H54 (cell line): ENCODE results near the gene IL15RA.
"Not testable (repeated sequence)": the region's sequence is repeated elsewhere in the genome, so short reads cannot be mapped to it uniquely, and the experiment has no call there.

Experiments
- DNase-seq: peaks from one replicate; pipeline ENCODE4 v3.0.0; 2011; ENCODE audit warnings: low spot score, mixed read lengths; ENCODE audit not compliant: insufficient read length
- FAIRE-seq: peaks from 3 replicates; lab custom pipeline; 2011; peaks lifted over from hg19 to GRCh38; lab: Jason Lieb, UNC
- POLR2A ChIP-seq: IDR thresholded peaks from 2 replicates; pipeline ENCODE4 v1.6.1; 2011; ENCODE audit warnings: low read depth, mild to moderate bottlenecking, low read length

The IL15RA gene

DNA sequence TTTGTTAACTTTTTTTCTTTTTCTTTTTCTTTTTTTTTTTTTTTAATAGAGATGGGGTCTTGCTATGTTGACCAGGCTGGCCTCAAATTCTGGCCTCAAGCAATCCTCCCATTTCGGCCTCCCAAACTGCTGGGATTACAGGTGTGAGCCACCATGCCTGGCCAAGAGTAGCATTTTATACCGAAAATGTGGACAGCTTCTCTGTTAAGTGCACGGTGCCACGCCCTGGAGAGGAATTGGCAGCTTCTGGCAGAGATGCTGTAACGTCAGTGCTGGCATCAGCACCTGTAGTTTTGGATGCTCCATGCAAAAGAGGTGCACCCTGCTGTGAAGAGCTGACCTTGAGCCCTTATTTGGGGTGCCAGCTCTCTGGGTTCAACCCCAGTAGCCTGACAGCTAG is 18.2 kb downstream of the IL15RA start:
- no peak for TF ChIP-seq POLR2A
- no peak for DNase-seq
- FAIRE-seq: no peak

DNA sequence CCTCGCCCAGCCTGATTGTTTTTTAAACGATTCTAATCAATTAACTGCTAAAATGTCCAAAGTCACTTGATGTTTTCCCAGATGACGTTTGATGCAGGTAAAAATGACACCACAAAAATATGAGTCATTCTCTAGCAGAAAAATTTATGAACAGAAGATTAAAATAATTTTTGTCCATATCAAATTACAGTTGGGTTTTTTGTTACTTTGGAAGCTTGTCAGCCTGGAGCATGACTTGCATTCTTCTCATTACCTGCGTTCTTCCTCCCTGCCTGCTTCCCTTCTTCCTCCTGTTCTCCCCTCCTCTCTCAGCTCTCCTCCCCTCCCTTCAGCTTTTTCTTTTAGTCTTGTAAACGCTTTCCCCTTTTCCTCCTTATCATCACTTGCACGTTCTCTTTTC is 18.7 kb downstream of the IL15RA start:
- no peak for FAIRE-seq
- no peak for TF ChIP-seq POLR2A
- DNase-seq: no peak

DNA sequence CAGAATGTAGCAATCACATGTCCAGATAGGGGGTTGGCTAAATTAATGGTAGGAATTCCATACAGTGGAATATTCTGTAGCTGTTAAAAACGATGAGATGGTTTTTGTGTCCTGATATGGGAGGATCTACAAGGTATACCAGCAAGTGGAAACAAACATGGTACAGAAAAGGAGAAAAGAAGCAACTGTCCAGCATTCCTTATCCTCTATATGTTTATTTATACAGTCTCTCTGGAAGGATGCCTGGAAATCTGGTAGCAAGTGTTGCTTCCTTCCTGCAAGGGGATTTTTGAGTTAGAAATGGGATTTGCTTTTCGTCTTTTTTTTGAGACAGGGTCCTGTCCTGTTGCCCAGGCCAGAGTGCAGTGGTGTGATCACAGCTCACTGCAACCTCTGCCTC is 19.3 kb downstream of the IL15RA start:
- TF ChIP-seq POLR2A: no peak
- FAIRE-seq: no peak
- DNase-seq: no peak

DNA sequence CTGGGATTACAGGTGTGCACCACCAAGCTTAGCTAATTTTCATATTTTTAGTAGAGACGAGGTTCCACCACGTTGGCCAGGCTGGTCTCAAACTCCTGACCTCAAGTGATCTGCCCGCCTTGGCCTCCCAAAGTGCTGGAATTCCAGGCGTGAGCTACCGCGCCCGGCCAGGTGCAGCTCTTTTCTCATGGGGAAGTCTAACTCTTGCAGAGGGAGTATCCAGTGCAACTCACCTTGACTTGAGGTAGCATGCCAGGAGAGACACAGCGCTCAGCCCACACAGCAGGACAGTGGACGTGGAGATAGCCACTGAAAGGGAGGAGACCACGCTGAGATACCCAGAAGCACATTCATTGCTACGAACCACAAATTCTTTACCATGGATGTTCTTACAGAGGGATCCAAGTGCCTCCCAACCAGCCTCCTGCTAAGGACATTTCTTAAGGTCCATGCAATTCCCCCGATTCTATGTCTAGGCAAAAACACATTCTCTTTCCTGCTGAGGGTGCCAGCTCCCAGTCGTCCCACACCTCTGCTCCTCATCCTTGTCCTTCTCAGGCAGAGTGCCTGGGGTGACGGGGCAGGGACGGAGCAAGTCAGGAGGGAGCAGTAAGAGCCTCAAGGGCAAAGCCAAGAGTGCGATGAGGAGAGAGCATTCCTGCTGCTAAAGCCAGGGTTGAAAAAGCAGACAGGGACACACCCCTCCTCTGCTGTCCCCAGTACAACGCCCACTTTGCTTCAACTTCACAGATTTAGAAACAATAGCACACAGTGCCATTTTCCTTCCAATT is 21.0 kb downstream of the IL15RA start:
- DNase-seq (no peak), FAIRE-seq (no peak)
- no peak for TF ChIP-seq POLR2A

DNA sequence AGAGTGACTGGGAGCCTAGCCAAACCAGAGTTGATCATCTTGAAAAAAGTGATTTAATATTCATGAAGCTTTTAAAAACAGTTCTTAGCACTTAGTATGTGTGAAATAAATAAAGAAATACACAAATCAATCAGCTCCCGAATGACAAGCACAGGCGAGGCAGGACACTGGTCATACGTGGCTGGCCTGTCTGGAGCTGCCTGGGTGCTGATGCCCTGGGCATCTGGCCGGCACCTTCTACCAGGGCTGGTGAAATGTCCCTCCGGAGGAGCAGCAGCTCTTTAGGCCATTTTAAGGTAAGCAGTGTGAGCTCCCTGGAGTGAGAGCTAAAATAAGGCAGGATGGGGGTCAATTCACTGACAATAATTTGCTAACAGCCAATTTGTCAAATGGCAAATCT is 23.7 kb downstream of the IL15RA start:
- TF ChIP-seq POLR2A: no peak
- no peak for DNase-seq
- FAIRE-seq: no peak

DNA sequence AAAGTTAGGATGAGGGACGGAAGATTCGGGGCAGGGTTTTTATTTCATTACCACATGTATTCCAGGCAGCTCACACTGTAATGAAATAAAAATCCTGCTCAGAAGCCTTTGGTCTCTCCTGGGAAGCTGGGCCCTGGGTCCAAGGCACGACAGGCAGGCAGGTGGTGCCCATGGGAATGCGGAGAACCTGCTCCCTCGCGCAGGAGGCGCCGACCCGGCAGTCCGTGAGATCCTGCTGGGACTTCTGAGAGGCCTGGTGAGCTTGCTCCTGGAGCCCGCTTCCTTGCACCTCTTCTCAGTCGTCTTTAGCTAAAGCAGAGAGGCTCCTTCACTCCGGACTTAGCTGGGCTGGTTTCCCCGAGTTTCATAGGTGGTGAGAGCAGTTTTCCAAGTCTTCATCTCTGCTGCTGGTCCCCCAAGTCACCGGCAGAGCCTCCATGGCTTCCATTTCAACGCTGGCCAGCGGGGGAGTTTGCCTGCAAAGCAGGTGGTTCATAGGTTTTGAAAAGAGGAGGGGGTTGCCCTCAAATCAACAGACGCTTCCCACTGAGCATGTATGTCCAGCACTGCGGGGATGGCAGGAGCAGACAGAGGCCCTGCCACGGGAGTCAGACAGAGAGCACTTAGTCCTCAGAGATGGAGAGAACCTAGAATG is 24.5 kb downstream of the IL15RA start:
- TF ChIP-seq POLR2A: no peak
- DNase-seq (no peak), FAIRE-seq (no peak)

DNA sequence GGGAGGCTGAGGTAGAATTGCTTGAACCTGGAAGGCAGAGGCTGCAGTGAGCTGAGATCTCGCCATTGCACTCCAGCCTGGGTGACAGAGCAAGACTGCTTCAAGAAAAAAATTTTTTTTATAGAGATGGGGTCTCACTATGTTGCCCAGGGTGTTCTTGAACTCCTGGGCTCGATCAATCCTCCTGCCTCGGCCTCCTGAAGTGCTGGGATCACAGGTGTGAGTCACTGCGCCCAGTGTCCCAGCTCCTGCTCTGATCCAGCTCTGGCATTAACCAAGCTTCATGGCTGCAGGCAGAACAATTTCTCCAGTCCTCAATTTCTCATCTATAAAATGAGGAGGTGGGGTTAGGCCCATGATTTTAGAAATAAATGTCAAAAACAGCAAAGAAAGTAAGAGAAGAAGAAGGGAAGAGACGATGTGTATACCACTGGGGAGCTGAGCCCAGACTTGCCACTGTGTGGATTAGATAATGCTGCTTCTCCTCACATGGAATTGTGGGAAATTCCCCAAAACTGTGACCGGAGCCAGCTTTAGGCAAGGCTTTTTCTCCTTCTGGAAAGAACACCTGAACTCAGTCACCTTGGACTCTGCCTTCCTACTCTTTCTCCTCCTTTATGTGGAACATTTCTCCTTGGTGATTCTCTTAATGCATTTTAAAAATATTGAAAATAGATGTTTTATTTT is 25.5 kb downstream of the IL15RA start:
- DNase-seq (no peak), FAIRE-seq (no peak)
- TF ChIP-seq POLR2A: no peak

DNA sequence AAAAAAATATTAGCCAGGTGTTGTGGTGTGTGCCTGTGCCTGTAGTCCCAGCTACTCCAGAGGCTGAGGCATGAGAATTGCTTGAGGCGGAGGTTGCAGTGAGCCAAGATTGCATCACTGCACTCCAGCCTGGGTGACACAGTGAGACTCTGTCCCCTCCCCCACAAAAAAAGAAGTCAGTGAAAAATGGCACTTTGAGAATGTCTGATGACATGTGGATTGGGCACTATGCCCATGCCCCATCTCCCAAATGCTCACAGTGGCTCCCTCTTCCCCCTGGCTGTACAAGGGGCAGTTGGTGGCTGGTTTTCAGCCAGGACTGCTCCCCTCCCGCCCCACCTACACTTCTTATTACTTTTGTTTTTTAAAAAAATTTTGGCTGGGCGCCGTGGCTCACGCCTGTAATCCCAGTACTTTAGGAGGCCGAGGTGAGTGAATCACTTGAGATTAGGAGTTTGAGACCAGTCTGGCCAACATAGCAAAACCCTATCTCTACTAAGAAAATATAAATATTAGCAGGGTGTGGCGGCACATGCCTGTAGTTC is 26.1 kb downstream of the IL15RA start:
- DNase-seq (no peak), FAIRE-seq (no peak)
- TF ChIP-seq POLR2A: no peak

DNA sequence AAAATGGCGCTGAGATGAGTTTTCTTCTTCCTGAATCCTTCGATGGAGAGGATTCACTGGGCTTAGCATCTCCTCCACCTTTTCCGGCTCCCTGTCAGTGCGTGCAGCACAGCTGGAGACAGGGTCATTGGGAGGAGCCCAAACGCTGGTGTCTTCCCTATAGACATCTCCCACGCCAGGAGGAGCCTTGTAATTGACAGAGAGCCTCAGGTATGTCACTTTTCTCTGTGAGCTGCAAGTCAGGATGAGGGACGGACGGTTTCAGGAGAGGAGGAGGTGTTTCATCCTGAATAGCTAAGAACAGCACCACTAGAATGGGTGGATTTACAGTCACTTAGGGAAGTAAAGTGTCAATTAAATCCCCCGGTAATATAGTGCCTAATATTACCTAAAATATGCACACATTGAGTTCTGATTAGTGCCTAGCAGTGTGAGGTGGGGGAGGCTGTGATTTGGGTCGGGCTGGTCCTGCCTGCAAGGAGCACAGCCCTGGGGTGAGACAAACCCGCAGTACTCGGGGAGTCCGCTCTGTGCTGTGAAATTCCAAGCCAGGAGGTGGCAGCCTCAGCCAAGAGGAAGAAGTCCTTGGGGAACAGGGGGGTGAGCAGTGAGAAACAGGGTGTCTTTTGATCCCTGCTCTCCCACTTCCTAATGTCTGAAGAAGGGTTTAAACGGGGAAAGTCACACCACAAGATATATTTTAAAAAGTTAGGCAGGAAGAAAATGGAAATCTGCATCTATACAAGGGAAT is 28.2 kb downstream of the IL15RA start:
- no peak for FAIRE-seq
- no peak for TF ChIP-seq POLR2A
- DNase-seq: peak; percentile 36

DNA sequence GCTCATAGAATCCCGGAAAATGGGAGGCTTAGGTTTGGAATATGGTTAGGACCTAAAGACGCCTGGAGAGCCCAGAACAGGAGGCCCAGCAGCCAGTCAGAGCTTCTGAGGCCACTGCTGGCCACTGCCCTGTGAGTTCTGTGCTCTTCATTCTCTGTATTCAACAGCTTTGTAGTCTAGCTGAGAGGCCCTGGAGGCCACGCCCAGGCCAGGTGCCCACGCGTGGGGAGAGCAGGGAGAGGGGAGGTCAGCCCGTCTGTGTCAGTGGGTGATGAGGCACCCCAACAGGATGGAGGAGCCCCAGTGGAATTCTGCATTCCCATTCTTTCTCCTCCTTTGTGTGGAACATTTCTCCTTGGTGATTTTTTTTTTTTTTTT is 29.1 kb downstream of the IL15RA start:
- no peak for FAIRE-seq
- DNase-seq: no peak
- no peak for TF ChIP-seq POLR2A

DNA sequence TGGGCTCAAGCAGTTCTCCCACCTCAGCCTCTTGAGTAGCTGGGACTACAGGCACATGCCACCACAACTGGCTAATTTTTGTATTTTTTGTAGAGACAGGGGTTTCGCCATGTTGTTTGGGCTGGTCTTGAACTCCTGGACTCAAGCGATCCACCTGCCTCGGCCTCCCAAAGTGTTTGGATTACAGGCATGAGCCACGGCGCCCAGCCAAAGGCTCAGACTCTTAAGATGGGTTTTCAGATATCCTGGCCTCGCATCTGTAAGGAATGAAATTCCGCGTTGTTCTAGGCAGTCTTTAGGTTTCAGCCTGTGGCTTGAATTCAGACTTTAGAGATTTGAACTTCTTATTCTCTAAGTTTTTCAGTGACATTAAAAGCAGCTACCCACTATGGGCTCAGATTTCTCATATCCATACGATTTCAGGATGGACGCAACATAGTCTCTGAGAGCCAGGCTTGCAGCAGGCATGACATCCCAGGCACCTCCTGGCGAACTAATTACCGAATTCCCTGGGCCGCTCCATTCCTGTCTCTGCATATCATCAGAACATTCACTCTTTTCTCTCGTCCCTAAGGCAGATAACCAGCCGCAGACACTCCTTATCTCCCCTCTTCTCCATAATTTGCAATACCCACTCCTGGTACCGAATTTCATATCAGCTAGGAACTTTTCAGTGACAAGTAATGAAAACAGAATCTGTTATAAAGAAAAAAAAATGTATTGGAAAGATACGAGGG is 29.7 kb downstream of the IL15RA start:
- no peak for FAIRE-seq
- TF ChIP-seq POLR2A: no peak
- DNase-seq: no peak

DNA sequence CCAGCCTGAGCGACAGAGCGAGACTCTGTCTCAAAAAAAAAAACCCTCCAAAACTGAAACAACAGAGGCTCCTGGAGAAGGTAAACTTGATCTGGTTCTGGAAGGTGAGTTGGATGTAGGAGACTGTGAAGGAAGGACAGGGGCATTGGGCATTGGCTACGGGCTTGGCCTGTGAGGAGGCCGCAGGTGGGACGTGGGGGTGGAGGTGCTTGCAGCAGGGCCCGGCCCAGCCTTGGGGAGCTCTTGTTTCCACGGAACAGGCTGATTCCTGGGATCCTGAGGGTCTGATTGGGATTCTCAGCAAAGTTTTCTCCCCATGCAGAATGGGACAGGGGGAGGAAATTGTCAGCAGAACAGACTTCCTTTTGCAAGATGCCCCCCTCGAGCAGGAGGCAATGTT is 30.6 kb downstream of the IL15RA start:
- no peak for TF ChIP-seq POLR2A
- no peak for FAIRE-seq

DNA sequence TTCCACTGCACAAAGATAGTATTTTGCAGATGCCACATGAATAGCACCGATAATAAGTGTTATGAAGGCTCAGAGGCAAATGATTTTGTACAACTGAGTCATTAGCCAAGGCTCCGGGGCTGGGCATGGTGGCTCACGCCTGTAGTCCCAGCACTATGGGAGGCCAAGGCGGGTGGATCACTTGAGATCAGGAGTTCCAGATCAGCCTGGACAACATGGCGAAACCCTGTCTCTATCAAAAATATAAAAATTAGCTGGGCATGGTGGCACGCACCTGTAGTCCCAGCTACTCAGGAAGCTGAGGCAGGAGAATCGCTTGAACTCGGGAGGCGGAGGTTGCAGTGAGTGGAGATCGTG is 30.9 kb downstream of the IL15RA start:
- not testable (repeated sequence) for DNase-seq, FAIRE-seq

More for the DNA sequence above, 30.6 kb downstream of the IL15RA start:
- no peak for DNase-seq
